ENCODE data around the gene SPPL2A. TPM values are rescaled to one million over a fixed set of nuclear protein-coding genes. Genes with fewer than 3 reads are reported as not detected.

SPPL2A gene
- total and polyA plus RNA-seq, 9 of the 15 experiments (the other 6 are each of a cell fraction or from before 2014, with no cell fraction given) = 9.8 to 66.1 (median 38.0) TPM

- no peak for TF ChIP-seq RERE (CRISPR knock-in tag; IDR thresholded peaks at IDR 0.05; ENCODE audit: borderline replicate concordance)
- TF ChIP-seq REST (IDR thresholded peaks at IDR 0.05; ENCODE audit: borderline replicate concordance) = no peak
- TF ChIP-seq REST (CRISPR knock-in tag; IDR thresholded peaks at IDR 0.05; ENCODE audit: low read depth) = no peak
- no peak for TF ChIP-seq MCM3 (IDR thresholded peaks at IDR 0.05)
Measured at GRCh38 chr15:50702762-50703334, 62.7 kb downstream of the SPPL2A start (continued).
